RWPE1 (cell line): ENCODE results near the gene ZNF629.
A peak's percentile ranks its signal among the peaks of the same experiment; 100 is the strongest.

ENCODE experiments used
- CTCF ChIA-PET: fragments of 350-600 bp; sonication (Branson Sonifier 250); formaldehyde crosslinking; extraction: SDS; loops from one replicate; lab custom pipeline; 2021; lab: Yijun Ruan, JAX
- POLR2A ChIA-PET: fragments of 400-600 bp; formaldehyde crosslinking; extraction: SDS; loops from one replicate; lab custom pipeline; 2020; ENCODE audit warnings: antibody characterized with exemption; ENCODE audit not compliant: low non-redundant PET; lab: Yijun Ruan, JAX
- DNase-seq: peaks from one replicate; pipeline ENCODE4 v3.0.0; 2012; ENCODE audit warnings: low spot score
- H3K27ac ChIP-seq: fragments of 450-650 bp; 2 replicates; pipeline ENCODE4 v1.5.1; 2017
- CTCF ChIP-seq: fragments of 450-650 bp; conservative IDR thresholded peaks from 2 replicates; pipeline ENCODE4 v1.5.1; 2017; ENCODE audit warnings: low read depth, mild to moderate bottlenecking

Gene ZNF629

GRCh38 chr16:30728899-30729672, 57.9 kb downstream of the ZNF629 start:
- ChIA-PET POLR2A (no interaction called here), CTCF (no interaction called here)
- H3K27ac ChIP-seq = peak overlapping the region; percentile 16; the same call in 1 of the 2 replicates
- no peak for DNase-seq
- no peak for TF ChIP-seq CTCF
